ENCODE results near the gene ROPN1L. TPM values are rescaled to one million over a fixed set of nuclear protein-coding genes. Genes with fewer than 3 reads are reported as not detected.

The ROPN1L gene
- total and polyA plus RNA-seq, 2 of the 8 experiments (the other 6 are each of a cell fraction or from before 2014, with no cell fraction given) = 0.24 to 0.73 TPM

DNA sequence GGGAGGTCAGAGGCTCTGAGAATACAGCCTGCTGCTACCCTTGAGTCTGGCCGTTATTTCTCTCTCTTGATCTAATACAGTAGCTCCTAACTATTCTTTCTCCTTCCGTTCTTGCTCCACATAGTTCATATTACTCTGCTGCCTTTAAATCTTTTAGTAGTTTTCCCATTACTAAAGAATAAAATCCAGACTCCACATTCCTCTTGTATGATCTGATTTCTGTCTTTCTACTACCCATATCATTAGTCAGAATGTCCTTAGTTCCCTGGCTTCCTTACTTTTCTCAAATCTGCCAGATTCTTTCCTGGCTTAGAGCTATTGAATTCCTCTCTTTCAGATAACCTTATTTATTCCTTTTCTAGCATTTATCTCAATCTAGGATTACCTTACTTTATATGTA, 48.2 kb upstream of the ROPN1L start (continued):
- TF ChIP-seq, protein P1, sequence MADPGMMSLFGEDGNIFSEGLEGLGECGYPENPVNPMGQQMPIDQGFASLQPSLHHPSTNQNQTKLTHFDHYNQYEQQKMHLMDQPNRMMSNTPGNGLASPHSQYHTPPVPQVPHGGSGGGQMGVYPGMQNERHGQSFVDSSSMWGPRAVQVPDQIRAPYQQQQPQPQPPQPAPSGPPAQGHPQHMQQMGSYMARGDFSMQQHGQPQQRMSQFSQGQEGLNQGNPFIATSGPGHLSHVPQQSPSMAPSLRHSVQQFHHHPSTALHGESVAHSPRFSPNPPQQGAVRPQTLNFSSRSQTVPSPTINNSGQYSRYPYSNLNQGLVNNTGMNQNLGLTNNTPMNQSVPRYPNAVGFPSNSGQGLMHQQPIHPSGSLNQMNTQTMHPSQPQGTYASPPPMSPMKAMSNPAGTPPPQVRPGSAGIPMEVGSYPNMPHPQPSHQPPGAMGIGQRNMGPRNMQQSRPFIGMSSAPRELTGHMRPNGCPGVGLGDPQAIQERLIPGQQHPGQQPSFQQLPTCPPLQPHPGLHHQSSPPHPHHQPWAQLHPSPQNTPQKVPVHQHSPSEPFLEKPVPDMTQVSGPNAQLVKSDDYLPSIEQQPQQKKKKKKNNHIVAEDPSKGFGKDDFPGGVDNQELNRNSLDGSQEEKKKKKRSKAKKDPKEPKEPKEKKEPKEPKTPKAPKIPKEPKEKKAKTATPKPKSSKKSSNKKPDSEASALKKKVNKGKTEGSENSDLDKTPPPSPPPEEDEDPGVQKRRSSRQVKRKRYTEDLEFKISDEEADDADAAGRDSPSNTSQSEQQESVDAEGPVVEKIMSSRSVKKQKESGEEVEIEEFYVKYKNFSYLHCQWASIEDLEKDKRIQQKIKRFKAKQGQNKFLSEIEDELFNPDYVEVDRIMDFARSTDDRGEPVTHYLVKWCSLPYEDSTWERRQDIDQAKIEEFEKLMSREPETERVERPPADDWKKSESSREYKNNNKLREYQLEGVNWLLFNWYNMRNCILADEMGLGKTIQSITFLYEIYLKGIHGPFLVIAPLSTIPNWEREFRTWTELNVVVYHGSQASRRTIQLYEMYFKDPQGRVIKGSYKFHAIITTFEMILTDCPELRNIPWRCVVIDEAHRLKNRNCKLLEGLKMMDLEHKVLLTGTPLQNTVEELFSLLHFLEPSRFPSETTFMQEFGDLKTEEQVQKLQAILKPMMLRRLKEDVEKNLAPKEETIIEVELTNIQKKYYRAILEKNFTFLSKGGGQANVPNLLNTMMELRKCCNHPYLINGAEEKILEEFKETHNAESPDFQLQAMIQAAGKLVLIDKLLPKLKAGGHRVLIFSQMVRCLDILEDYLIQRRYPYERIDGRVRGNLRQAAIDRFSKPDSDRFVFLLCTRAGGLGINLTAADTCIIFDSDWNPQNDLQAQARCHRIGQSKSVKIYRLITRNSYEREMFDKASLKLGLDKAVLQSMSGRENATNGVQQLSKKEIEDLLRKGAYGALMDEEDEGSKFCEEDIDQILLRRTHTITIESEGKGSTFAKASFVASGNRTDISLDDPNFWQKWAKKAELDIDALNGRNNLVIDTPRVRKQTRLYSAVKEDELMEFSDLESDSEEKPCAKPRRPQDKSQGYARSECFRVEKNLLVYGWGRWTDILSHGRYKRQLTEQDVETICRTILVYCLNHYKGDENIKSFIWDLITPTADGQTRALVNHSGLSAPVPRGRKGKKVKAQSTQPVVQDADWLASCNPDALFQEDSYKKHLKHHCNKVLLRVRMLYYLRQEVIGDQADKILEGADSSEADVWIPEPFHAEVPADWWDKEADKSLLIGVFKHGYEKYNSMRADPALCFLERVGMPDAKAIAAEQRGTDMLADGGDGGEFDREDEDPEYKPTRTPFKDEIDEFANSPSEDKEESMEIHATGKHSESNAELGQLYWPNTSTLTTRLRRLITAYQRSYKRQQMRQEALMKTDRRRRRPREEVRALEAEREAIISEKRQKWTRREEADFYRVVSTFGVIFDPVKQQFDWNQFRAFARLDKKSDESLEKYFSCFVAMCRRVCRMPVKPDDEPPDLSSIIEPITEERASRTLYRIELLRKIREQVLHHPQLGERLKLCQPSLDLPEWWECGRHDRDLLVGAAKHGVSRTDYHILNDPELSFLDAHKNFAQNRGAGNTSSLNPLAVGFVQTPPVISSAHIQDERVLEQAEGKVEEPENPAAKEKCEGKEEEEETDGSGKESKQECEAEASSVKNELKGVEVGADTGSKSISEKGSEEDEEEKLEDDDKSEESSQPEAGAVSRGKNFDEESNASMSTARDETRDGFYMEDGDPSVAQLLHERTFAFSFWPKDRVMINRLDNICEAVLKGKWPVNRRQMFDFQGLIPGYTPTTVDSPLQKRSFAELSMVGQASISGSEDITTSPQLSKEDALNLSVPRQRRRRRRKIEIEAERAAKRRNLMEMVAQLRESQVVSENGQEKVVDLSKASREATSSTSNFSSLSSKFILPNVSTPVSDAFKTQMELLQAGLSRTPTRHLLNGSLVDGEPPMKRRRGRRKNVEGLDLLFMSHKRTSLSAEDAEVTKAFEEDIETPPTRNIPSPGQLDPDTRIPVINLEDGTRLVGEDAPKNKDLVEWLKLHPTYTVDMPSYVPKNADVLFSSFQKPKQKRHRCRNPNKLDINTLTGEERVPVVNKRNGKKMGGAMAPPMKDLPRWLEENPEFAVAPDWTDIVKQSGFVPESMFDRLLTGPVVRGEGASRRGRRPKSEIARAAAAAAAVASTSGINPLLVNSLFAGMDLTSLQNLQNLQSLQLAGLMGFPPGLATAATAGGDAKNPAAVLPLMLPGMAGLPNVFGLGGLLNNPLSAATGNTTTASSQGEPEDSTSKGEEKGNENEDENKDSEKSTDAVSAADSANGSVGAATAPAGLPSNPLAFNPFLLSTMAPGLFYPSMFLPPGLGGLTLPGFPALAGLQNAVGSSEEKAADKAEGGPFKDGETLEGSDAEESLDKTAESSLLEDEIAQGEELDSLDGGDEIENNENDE (IDR thresholded peaks at IDR 0.05; ENCODE audit: insufficient replicate concordance, low read length) = no peak
- no peak for TF ChIP-seq EZH2 (IDR thresholded peaks at IDR 0.05; ENCODE audit: low read depth, low read length, severe bottlenecking)

Measured in H1 (cell line).